Brain microvascular endothelial cell (primary cell): Measurements from ENCODE around the gene IGSF5.
A peak's percentile ranks its signal among the peaks of the same experiment; 100 is the strongest.

Experiments used
- DNase-seq: peaks from one replicate; pipeline ENCODE4 v3.0.0-alpha.2; 2020
- H3K27ac ChIP-seq: fragments of 250-450 bp; sonication (Bioruptor Pico); 2 replicates; pipeline ENCODE4 v1.5.1; 2020; ENCODE audit warnings: mild to moderate bottlenecking, moderate library complexity
- H3K27me3 ChIP-seq: fragments of 250-450 bp; sonication (Bioruptor Pico); replicated peaks from 2 replicates; pipeline ENCODE4 v1.5.1; 2020; ENCODE audit warnings: mild to moderate bottlenecking
- H3K36me3 ChIP-seq: fragments of 250-450 bp; sonication (Bioruptor Pico); replicated peaks from 2 replicates; pipeline ENCODE4 v1.5.1; 2020; ENCODE audit warnings: mild to moderate bottlenecking
- H3K4me3 ChIP-seq: 2 replicates; pipeline ENCODE4 v1.5.1; 2011; ENCODE audit warnings: low read depth, mild to moderate bottlenecking, control low read depth, low read length, moderate library complexity
- CTCF ChIP-seq: IDR thresholded peaks from 2 replicates; pipeline ENCODE4 v1.5.1; 2011; ENCODE audit warnings: low read depth, mild to moderate bottlenecking, moderate library complexity, low read length, control low read depth, inconsistent platforms; ENCODE audit errors: missing control alignments
- in situ Hi-C: cut with HindIII; loops from 2 replicates; pipeline ENCODE4 v1.10.0; 2017; ENCODE audit warnings: low sequenced_read_pairs, low pct_ligation_motif_present

Gene IGSF5

GRCh38 chr21:39763272-39763970 lies 18.4 kb downstream of the IGSF5 start:
- DNase-seq = no peak
- no peak overlapping the region for H3K4me3 ChIP-seq
- H3K27me3 ChIP-seq = no peaks in the 10 kb centered on the region
- H3K27ac ChIP-seq = no peak overlapping the region
- no peak for TF ChIP-seq CTCF
- in situ Hi-C loops = no loop called here
- H3K36me3 ChIP-seq = no peaks in the 10 kb centered on the region

- Histone ChIP-seq H3K36me3 (no peaks in the 10 kb centered on the region), H3K27ac (no peak overlapping the region), H3K4me3 (no peak overlapping the region), H3K27me3 (no peaks in the 10 kb centered on the region)
- DNase-seq = no peak
- no peak for TF ChIP-seq CTCF
- in situ Hi-C loops = no loop called here
Observed at GRCh38 chr21:39774227-39774626, 29.2 kb downstream of the IGSF5 start.

DNA sequence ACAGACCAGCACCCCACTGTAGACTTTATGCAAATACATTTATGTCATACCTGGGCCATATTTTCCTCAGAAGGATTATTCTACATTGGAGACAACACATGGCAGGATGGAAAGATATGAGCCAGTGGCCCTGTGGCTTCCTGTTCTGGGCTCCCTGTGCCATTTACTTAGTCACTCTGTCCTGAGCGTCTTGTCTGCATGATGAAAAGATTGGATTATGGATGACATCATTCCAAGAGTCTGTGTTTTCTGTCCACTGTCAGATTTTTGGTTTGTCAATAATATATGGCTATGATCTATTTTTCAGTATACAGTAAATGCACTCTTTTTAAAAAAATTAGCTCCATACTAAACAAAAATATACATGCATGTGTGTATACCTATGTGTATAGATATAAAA lies 30.8 kb downstream of the IGSF5 start:
- in situ Hi-C loops = no loop called here
- Histone ChIP-seq H3K27ac (no peak overlapping the region), H3K36me3 (no peaks in the 10 kb centered on the region), H3K4me3 (no peak overlapping the region), H3K27me3 (no peaks in the 10 kb centered on the region)
- TF ChIP-seq CTCF = no peak
- no peak for DNase-seq

GRCh38 chr21:39776589-39776988 lies 31.6 kb downstream of the IGSF5 start:
- in situ Hi-C loops = no loop called here
- H3K27me3 ChIP-seq = no peaks in the 10 kb centered on the region
- no peak overlapping the region for H3K27ac ChIP-seq
- no peak for DNase-seq
- TF ChIP-seq CTCF = no peak
- H3K36me3 ChIP-seq = no peaks in the 10 kb centered on the region
- no peak overlapping the region for H3K4me3 ChIP-seq

GRCh38 chr21:39781331-39781730 lies 36.3 kb downstream of the IGSF5 start:
- in situ Hi-C loops = no loop called here
- H3K27me3 ChIP-seq = no peaks in the 10 kb centered on the region
- no peak for DNase-seq
- H3K4me3 ChIP-seq = no peak overlapping the region
- H3K36me3 ChIP-seq = no peaks in the 10 kb centered on the region
- TF ChIP-seq CTCF = no peak
- no peak overlapping the region for H3K27ac ChIP-seq

GRCh38 chr21:39788383-39788782 lies 43.4 kb downstream of the IGSF5 start:
- Histone ChIP-seq H3K27me3 (no peaks in the 10 kb centered on the region), H3K4me3 (no peak overlapping the region), H3K36me3 (no peaks in the 10 kb centered on the region), H3K27ac (no peak overlapping the region)
- TF ChIP-seq CTCF = peak; percentile 79
- in situ Hi-C loops = no loop called here
- DNase-seq = peak; percentile 23
